Panc1 (cell line): ENCODE measurements around the gene CCDC192. TPM values are rescaled to one million over a fixed set of nuclear protein-coding genes. Genes with fewer than 3 reads are reported as not detected.

Experiments used
- ATAC-seq: fragments of 200-7000 bp; cut with Tn5 transposase; 2 replicates; pipeline ENCODE4 v1.9.1; 2020; ENCODE audit warnings: mild to moderate bottlenecking, moderate library complexity
- BruUV-seq: library from RNA; stranded (reverse); fragments of 400-500 nt; replicated peaks from 2 replicates; lab custom pipeline; 2021; lab: Mats Ljungman, UMichigan
- CTCF ChIA-PET: fragments of 300-600 bp; sonication (Branson Sonifier 250); formaldehyde crosslinking; loops from one replicate; lab custom pipeline; 2022; ENCODE audit warnings: antibody characterized with exemption; lab: Charles Lee
- POLR2A ChIA-PET: fragments of 300-600 bp; sonication (Branson Sonifier 250); formaldehyde crosslinking; loops from one replicate; lab custom pipeline; 2022; ENCODE audit warnings: antibody characterized with exemption; lab: Charles Lee
- DNase-seq: peaks from one replicate; pipeline ENCODE4 v3.0.0-alpha.2; 2010; ENCODE audit warnings: low read depth, low spot score
- H3K27ac ChIP-seq: 2 replicates; pipeline ENCODE4 v1.5.1; 2011; ENCODE audit warnings: mild to moderate bottlenecking, low read length, inconsistent platforms
- H3K27me3 ChIP-seq: fragments of 200-500 bp; sonication (Bioruptor generic); 2 replicates; pipeline ENCODE4 v1.6.0; 2014; ENCODE audit warnings: low read length, inconsistent platforms; ENCODE audit not compliant: control insufficient read depth, insufficient read depth
- H3K36me3 ChIP-seq: fragments of 200-500 bp; sonication (Bioruptor generic); 2 replicates; pipeline ENCODE4 v1.5.1; 2014; ENCODE audit warnings: inconsistent platforms, mild to moderate bottlenecking, low read length, moderate library complexity; ENCODE audit not compliant: control insufficient read depth, insufficient read depth
- H3K4me1 ChIP-seq: 2 replicates; pipeline ENCODE4 v1.5.1; 2011; ENCODE audit warnings: inconsistent platforms, mild to moderate bottlenecking, low read length, moderate library complexity; ENCODE audit not compliant: control insufficient read depth, insufficient read depth
- H3K4me3 ChIP-seq, 2 experiments: 2 replicates each; pipeline ENCODE4 v1.5.1; 2011 to 2012; ENCODE audit warnings: low read depth in 2 of 2, low read length in 2 of 2, mild to moderate bottlenecking in 2 of 2, inconsistent platforms in 1 of 2, moderate library complexity in 1 of 2
- H3K9me3 ChIP-seq: fragments of 200-500 bp; sonication (Bioruptor generic); 2 replicates; pipeline ENCODE4 v1.5.1; 2014; ENCODE audit warnings: low read depth, mild to moderate bottlenecking, inconsistent platforms, low read length, moderate library complexity; ENCODE audit not compliant: control insufficient read depth, insufficient read depth
- CTCF ChIP-seq: fragments of 450-650 bp; IDR thresholded peaks from 2 replicates; pipeline ENCODE4 v1.5.1; 2017; ENCODE audit warnings: mild to moderate bottlenecking
- POLR2AphosphoS5 ChIP-seq: IDR thresholded peaks from 2 replicates; pipeline ENCODE4 v1.6.1; 2012; ENCODE audit warnings: mild to moderate bottlenecking, low read depth, low read length, moderate library complexity
- REST ChIP-seq, 2 experiments: IDR thresholded peaks; 2 replicates each; pipeline ENCODE4 v1.6.1; 2011 to 2012; ENCODE audit warnings: low read depth in 2 of 2, control low read depth in 1 of 2, low read length in 1 of 2, mild to moderate bottlenecking in 1 of 2, moderate library complexity in 1 of 2; ENCODE audit not compliant: insufficient read depth in 1 of 2
- SIN3A ChIP-seq: IDR thresholded peaks from 2 replicates; pipeline ENCODE4 v1.6.1; 2012; ENCODE audit warnings: low read depth, mild to moderate bottlenecking, low read length, moderate library complexity, borderline replicate concordance; ENCODE audit not compliant: insufficient read depth
- TCF7L2 ChIP-seq: IDR thresholded peaks from 2 replicates; pipeline ENCODE4 v1.6.1; 2011; ENCODE audit warnings: mild to moderate bottlenecking, low read depth, low read length, inconsistent platforms
- in situ Hi-C: cut with HindIII; loops from 2 replicates; pipeline ENCODE4 v1.10.0; 2016; ENCODE audit warnings: low sequenced_read_pairs, low pct_unique_long_range_greater_than_20kb
- intact Hi-C: fragments of 100-400 bp; cut with micrococcal nuclease; formaldehyde crosslinking; loops from one replicate; pipeline ENCODE4 v1.10.0; 2022; ENCODE audit not compliant: unreplicated experiment
- total RNA-seq: library from RNA; stranded (reverse); gene quantifications from one replicate; pipeline ENCODE4 v1.2.1, GENCODE V29; 2021; ENCODE audit not compliant: unreplicated experiment

Gene CCDC192
- total RNA-seq, 1 experiment from 2014 or later: not detected

GRCh38 chr5:127923804-127924570 lies 220.8 kb downstream of the CCDC192 start:
- intact Hi-C loops: no loop called here
- Histone ChIP-seq H3K27ac (no peak overlapping the region), H3K4me3 (no peak overlapping the region), H3K36me3 (no peaks in the 10 kb centered on the region), H3K4me1 (no peaks in the 10 kb centered on the region), H3K27me3 (no peaks in the 10 kb centered on the region), H3K9me3 (no peaks in the 10 kb centered on the region)
- TF ChIP-seq CTCF: no peak
- TF ChIP-seq TCF7L2: no peak
- no peak for TF ChIP-seq SIN3A
- no peak for TF ChIP-seq POLR2AphosphoS5
- no peak for DNase-seq
- ATAC-seq: no peak
- BruUV-seq: no TSS peak
- ChIA-PET CTCF (interaction anchor here (0.7 kb wide), 1 partner anchor 643 kb away, joined by 3 read pairs; no protein-coding TSS in a partner anchor), POLR2A (no interaction called here)
- in situ Hi-C loops: no loop called here

DNA sequence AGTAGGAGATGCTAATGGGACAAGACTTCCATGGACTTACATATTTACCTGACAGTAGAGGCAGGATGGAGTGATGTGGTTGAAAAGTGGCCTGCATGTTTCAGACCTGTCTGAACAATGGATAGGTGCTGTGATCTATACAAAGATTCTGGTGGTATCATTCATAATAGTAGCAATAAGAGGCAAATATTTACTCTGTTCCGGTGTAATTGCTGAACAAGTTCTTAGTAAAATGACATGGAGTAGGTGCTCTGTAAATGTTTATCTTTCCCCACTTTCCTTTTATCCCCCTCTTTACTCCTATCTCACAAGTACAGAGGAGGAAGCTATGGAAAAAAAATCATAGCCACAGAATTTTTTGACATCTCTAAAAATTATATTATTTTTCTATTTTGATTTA lies 221.4 kb downstream of the CCDC192 start:
- in situ Hi-C loops (no loop called here), intact Hi-C loops (no loop called here)
- POLR2A ChIA-PET: no interaction called here
- Histone ChIP-seq H3K4me3 (no peak overlapping the region), H3K36me3 (no peaks in the 10 kb centered on the region), H3K27me3 (no peaks in the 10 kb centered on the region), H3K9me3 (no peaks in the 10 kb centered on the region), H3K4me1 (no peaks in the 10 kb centered on the region), H3K27ac (no peak overlapping the region)
- TF ChIP-seq CTCF (no peak), REST (IDR thresholded peaks at IDR 0.05; ENCODE audit: insufficient read depth in 1 of 2, low read depth in 2 of 2, low read length in 1 of 2) (no peak), TCF7L2 (no peak), SIN3A (no peak), POLR2AphosphoS5 (no peak)
- ATAC-seq (no peak), DNase-seq (no peak)
- CTCF ChIA-PET: no interaction called here
- BruUV-seq: no TSS peak
